GM12878 (cell line): Measurements from ENCODE around the gene TNFRSF9. TPM values are rescaled to one million over a fixed set of nuclear protein-coding genes. Genes with fewer than 3 reads are reported as not detected.

Experiments
- BCL11A ChIP-seq: IDR thresholded peaks from 2 replicates; pipeline ENCODE4 v1.6.1; 2011; ENCODE audit warnings: low read depth, low read length
- CHD1 ChIP-seq: IDR thresholded peaks from 2 replicates; pipeline ENCODE4 v1.6.1; 2012; ENCODE audit warnings: low read depth, low read length, improper control_type of control experiment
- MTA3 ChIP-seq: IDR thresholded peaks from 2 replicates; pipeline ENCODE4 v1.6.1; 2012; ENCODE audit warnings: low read length, inconsistent platforms, borderline replicate concordance
- NFYB ChIP-seq: IDR thresholded peaks from 2 replicates; pipeline ENCODE4 v1.6.1; 2011; ENCODE audit warnings: low read depth, mild to moderate bottlenecking, low read length, improper control_type of control experiment, moderate library complexity; ENCODE audit not compliant: insufficient read depth
- SMAD1 ChIP-seq: fragments of 450-650 bp; IDR thresholded peaks from 2 replicates; pipeline ENCODE4 v1.6.1; 2018; ENCODE audit warnings: mild to moderate bottlenecking, low read depth; ENCODE audit not compliant: partially characterized antibody
- polyA plus RNA-seq, 11 experiments: library from polyadenylated mRNA; depleted of rRNA in 4 of 11; unstranded in 6 of 11; stranded (reverse) in 5 of 11; fragments of >200 nt; fragmentation: Nextera tagmentation in 4 of 11; fragmentation: Illumina TruSeq in 1 of 11; extraction: Ambion mirVana in 4 of 11; extraction: Trizol in 1 of 11; gene quantifications; 1 replicate in 1 of 11; 2 replicates in 10 of 11; pipeline versions ENCODE4 v1.2.1 to v1.2.3, GENCODE V29; 2011 to 2016; ENCODE audit warnings: inconsistent platforms in 2 of 11, missing spikeins in 2 of 11, low read depth in 1 of 11
- total RNA-seq, 4 experiments: library from RNA; depleted of rRNA in 3 of 4; stranded (reverse); fragments of >200 nt in 3 of 4; fragmentation: Illumina TruSeq in 1 of 4; extraction: Trizol in 1 of 4; gene quantifications; 2 replicates each; pipeline versions ENCODE4 v1.2.1 to v1.2.3, GENCODE V29; 2013 to 2021
- TF ChIP-seq, protein P1 (sequence below): fragments of 450-650 bp; IDR thresholded peaks from 2 replicates; pipeline ENCODE4 v1.6.1; 2017; ENCODE audit warnings: mild to moderate bottlenecking, moderate library complexity
- TF ChIP-seq, protein P2 (sequence below): fragments of 150-350 bp; IDR thresholded peaks from 2 replicates; pipeline ENCODE4 v1.6.1; 2014; ENCODE audit warnings: mild to moderate bottlenecking, low read depth, low read length

Gene TNFRSF9
- total and polyA plus RNA-seq, 10 of the 15 experiments (the other 5 are each of a cell fraction or from before 2014, with no cell fraction given): 2.0 to 25.6 (median 5.8) TPM

DNA sequence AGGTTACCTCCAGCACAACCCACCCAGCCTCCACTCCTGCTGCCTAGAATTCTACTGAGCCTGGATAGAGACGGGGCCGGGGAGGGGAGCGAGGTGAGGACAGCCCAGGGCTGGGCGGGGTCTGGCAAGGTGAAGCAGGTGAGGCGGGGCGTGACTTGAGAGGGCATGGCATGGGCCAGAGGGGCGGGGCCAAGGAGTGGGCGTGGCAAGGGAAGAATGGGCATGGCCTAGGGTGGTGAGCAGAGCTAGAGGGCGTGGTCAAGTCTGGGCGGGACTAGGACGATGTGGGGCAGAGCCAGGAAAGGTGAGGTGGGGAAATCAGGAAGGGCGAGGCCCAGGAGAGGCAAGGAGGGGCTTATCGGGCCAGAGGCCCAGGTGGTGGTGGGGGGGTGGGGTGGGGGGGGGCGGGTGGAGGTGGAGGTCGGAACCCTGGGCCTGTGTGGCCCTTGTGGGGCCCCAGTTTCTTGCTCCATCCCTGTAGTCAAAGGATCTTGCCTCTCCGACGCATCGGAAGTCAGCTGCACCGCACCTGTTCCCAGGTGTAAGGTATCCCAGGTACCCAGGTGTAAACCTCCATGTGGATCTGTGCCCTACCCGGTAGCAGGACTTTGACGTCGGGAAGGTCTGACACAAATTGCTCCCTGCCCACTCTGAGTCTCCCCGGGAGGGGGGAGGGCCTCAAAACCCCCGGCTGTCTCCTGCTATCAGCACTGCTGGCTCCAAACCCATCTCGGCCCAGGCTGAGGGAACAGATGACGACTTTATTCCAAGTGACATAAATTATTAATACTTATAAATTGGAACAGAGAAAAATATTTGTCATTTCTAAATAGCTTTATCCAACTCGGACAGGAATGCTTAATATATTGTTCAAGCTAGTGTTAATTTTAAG, 54.9 kb downstream of the TNFRSF9 start (continued):
- TF ChIP-seq, protein P1, sequence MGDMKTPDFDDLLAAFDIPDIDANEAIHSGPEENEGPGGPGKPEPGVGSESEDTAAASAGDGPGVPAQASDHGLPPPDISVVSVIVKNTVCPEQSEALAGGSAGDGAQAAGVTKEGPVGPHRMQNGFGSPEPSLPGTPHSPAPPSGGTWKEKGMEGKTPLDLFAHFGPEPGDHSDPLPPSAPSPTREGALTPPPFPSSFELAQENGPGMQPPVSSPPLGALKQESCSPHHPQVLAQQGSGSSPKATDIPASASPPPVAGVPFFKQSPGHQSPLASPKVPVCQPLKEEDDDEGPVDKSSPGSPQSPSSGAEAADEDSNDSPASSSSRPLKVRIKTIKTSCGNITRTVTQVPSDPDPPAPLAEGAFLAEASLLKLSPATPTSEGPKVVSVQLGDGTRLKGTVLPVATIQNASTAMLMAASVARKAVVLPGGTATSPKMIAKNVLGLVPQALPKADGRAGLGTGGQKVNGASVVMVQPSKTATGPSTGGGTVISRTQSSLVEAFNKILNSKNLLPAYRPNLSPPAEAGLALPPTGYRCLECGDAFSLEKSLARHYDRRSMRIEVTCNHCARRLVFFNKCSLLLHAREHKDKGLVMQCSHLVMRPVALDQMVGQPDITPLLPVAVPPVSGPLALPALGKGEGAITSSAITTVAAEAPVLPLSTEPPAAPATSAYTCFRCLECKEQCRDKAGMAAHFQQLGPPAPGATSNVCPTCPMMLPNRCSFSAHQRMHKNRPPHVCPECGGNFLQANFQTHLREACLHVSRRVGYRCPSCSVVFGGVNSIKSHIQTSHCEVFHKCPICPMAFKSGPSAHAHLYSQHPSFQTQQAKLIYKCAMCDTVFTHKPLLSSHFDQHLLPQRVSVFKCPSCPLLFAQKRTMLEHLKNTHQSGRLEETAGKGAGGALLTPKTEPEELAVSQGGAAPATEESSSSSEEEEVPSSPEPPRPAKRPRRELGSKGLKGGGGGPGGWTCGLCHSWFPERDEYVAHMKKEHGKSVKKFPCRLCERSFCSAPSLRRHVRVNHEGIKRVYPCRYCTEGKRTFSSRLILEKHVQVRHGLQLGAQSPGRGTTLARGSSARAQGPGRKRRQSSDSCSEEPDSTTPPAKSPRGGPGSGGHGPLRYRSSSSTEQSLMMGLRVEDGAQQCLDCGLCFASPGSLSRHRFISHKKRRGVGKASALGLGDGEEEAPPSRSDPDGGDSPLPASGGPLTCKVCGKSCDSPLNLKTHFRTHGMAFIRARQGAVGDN: no peak
- TF ChIP-seq, protein P2, sequence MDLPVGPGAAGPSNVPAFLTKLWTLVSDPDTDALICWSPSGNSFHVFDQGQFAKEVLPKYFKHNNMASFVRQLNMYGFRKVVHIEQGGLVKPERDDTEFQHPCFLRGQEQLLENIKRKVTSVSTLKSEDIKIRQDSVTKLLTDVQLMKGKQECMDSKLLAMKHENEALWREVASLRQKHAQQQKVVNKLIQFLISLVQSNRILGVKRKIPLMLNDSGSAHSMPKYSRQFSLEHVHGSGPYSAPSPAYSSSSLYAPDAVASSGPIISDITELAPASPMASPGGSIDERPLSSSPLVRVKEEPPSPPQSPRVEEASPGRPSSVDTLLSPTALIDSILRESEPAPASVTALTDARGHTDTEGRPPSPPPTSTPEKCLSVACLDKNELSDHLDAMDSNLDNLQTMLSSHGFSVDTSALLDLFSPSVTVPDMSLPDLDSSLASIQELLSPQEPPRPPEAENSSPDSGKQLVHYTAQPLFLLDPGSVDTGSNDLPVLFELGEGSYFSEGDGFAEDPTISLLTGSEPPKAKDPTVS: no peak
- TF ChIP-seq NFYB: no peak
- no peak for TF ChIP-seq BCL11A
- no peak for TF ChIP-seq MTA3
- no peak for TF ChIP-seq SMAD1
- TF ChIP-seq CHD1: no peak
- TF ChIP-seq, all 136 proteins: peak for 0
